ENCODE results near the gene ATP5PO.

DNA sequence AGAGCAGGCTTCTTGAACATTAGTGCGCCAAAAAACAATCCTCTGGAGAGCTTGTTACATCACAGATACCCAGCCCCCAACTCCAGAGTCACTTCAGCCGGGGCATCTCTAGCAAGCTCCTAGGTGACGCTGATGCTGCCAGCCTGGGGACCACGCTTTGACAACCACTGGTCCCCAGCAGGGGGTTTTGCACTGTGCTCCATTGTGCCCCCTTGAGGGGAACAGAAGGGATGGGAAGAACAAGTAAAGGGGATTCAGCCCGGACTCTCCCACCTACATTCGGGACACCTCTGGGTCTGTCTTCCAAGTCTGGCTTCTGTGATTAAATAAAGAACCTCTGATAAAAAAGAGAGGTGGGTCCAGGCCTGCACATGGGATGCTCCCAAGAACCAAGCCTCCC, 60.4 kb downstream of the ATP5PO start:
- TF ChIP-seq POLR2A (IDR thresholded peaks at IDR 0.05): no peak
- TF ChIP-seq, protein P1, sequence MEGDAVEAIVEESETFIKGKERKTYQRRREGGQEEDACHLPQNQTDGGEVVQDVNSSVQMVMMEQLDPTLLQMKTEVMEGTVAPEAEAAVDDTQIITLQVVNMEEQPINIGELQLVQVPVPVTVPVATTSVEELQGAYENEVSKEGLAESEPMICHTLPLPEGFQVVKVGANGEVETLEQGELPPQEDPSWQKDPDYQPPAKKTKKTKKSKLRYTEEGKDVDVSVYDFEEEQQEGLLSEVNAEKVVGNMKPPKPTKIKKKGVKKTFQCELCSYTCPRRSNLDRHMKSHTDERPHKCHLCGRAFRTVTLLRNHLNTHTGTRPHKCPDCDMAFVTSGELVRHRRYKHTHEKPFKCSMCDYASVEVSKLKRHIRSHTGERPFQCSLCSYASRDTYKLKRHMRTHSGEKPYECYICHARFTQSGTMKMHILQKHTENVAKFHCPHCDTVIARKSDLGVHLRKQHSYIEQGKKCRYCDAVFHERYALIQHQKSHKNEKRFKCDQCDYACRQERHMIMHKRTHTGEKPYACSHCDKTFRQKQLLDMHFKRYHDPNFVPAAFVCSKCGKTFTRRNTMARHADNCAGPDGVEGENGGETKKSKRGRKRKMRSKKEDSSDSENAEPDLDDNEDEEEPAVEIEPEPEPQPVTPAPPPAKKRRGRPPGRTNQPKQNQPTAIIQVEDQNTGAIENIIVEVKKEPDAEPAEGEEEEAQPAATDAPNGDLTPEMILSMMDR (IDR thresholded peaks at IDR 0.05): no peak
